ENCODE results near the gene TMEM89.

Gene TMEM89

GRCh38 chr3:48585411-48585810 lies 36.2 kb downstream of the TMEM89 start:
- CTCF ChIA-PET = no interaction called here

DNA sequence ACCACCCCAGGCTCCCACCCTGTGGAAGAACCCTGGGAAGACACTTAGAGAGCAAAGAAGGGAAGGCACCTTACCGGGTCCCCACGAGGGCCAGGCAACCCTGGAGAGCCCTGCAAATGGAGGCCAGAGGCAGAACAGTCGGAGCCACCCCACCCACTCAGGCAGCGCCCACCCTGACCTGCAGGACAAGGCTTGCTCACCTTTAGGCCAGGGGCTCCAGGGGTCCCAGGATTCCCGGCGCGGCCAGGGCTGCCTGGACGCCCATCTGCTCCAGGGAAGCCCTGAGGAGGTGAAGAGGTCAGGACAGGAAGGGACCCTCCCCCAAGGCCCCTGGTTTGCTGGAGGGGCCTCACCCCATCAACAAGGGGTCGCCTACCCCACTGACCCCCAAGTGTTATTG lies 36.7 kb downstream of the TMEM89 start:
- Histone ChIP-seq H3K9me3 (ENCODE audit: control insufficient read depth, insufficient read depth, low read depth, low read length) (no peaks in the 10 kb centered on the region), H3K4me3 (ENCODE audit: low read depth, low read length) (no peak overlapping the region), H3K36me3 (ENCODE audit: control insufficient read depth in 2 of 2, insufficient read depth in 1 of 2, low read length in 2 of 2) (peaks cover 0 to 3% of the 10 kb centered on the region in 2 experiments; a peak in 1 of 3 replicates), H3K27ac (ENCODE audit: extremely low read depth, low read depth, low read length) (no peak overlapping the region), H3K4me1 (ENCODE audit: control insufficient read depth, insufficient read depth, low read length) (no peaks in the 10 kb centered on the region)
- POLR2A ChIA-PET = no interaction called here
- CTCF ChIA-PET = no interaction called here
- no peak for TF ChIP-seq ZNF544 (tag by site-specific recombination; IDR thresholded peaks at IDR 0.05)
- no peak for TF ChIP-seq ATF2 (tag by site-specific recombination; IDR thresholded peaks at IDR 0.05; ENCODE audit: low read depth)
- no peak for TF ChIP-seq ZFP69B (tag by site-specific recombination; IDR thresholded peaks at IDR 0.05)
- TF ChIP-seq ZNF555 (tag by site-specific recombination; conservative IDR thresholded peaks at IDR 0.05) = no peak
- TF ChIP-seq KLF17 (tag by site-specific recombination; IDR thresholded peaks at IDR 0.05) = no peak
- TF ChIP-seq, protein P1, sequence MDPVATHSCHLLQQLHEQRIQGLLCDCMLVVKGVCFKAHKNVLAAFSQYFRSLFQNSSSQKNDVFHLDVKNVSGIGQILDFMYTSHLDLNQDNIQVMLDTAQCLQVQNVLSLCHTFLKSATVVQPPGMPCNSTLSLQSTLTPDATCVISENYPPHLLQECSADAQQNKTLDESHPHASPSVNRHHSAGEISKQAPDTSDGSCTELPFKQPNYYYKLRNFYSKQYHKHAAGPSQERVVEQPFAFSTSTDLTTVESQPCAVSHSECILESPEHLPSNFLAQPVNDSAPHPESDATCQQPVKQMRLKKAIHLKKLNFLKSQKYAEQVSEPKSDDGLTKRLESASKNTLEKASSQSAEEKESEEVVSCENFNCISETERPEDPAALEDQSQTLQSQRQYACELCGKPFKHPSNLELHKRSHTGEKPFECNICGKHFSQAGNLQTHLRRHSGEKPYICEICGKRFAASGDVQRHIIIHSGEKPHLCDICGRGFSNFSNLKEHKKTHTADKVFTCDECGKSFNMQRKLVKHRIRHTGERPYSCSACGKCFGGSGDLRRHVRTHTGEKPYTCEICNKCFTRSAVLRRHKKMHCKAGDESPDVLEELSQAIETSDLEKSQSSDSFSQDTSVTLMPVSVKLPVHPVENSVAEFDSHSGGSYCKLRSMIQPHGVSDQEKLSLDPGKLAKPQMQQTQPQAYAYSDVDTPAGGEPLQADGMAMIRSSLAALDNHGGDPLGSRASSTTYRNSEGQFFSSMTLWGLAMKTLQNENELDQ (tag by site-specific recombination; IDR thresholded peaks at IDR 0.05; ENCODE audit: low read depth) = no peak
- no peak for TF ChIP-seq SETDB1 (IDR thresholded peaks at IDR 0.05; ENCODE audit: insufficient read length, low read length)
- no peak for TF ChIP-seq ZFP41 (tag by site-specific recombination; IDR thresholded peaks at IDR 0.05; ENCODE audit: borderline replicate concordance)
- TF ChIP-seq ZNF837 (tag by site-specific recombination; IDR thresholded peaks at IDR 0.05) = no peak
- TF ChIP-seq ZNF202 (tag by site-specific recombination; IDR thresholded peaks at IDR 0.05; ENCODE audit: borderline replicate concordance) = no peak

More at GRCh38 chr3:48585411-48585810, 36.2 kb downstream of the TMEM89 start:
- no peak overlapping the region for H3K4me3 ChIP-seq (ENCODE audit: low read depth, low read length)
- H3K36me3 ChIP-seq (ENCODE audit: control insufficient read depth in 2 of 2, insufficient read depth in 1 of 2, low read length in 2 of 2) = peaks cover 0 to 3% of the 10 kb centered on the region in 2 experiments; a peak in 1 of 3 replicates
- no peaks in the 10 kb centered on the region for H3K9me3 ChIP-seq (ENCODE audit: control insufficient read depth, insufficient read depth, low read depth, low read length)
- TF ChIP-seq, protein P2, sequence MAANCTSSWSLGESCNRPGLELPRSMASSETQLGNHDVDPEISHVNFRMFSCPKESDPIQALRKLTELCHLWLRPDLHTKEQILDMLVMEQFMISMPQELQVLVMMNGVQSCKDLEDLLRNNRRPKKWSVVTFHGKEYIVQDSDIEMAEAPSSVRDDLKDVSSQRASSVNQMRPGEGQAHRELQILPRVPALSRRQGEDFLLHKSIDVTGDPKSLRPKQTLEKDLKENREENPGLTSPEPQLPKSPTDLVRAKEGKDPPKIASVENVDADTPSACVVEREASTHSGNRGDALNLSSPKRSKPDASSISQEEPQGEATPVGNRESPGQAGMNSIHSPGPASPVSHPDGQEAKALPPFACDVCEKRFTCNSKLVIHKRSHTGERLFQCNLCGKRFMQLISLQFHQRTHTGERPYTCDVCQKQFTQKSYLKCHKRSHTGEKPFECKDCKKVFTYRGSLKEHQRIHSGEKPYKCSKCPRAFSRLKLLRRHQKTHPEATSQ (tag by site-specific recombination; IDR thresholded peaks at IDR 0.05) = no peak
- no peaks in the 10 kb centered on the region for H3K4me1 ChIP-seq (ENCODE audit: control insufficient read depth, insufficient read depth, low read length)
- H3K27ac ChIP-seq (ENCODE audit: extremely low read depth, low read depth, low read length) = no peak overlapping the region
- POLR2A ChIA-PET = no interaction called here

GRCh38 chr3:48581621-48582481 lies 39.7 kb downstream of the TMEM89 start:
- ChIA-PET POLR2A (no interaction called here), CTCF (interaction anchor here (0.8 kb wide), 1 partner anchor 54 kb away, joined by 4 read pairs; the partner anchor contains the start of gene SLC26A6)
- no peak overlapping the region for H3K4me3 ChIP-seq (ENCODE audit: low read depth, low read length)
- H3K27ac ChIP-seq (ENCODE audit: extremely low read depth, low read depth, low read length) = no peak overlapping the region
- H3K36me3 ChIP-seq (ENCODE audit: control insufficient read depth in 2 of 2, insufficient read depth in 1 of 2, low read length in 2 of 2) = peaks cover 0 to 13% of the 10 kb centered on the region in 2 experiments; a peak in 1 of 3 replicates
- H3K9me3 ChIP-seq (ENCODE audit: control insufficient read depth, insufficient read depth, low read depth, low read length) = no peaks in the 10 kb centered on the region
- H3K4me1 ChIP-seq (ENCODE audit: control insufficient read depth, insufficient read depth, low read length) = no peaks in the 10 kb centered on the region
- TF ChIP-seq, protein P3, sequence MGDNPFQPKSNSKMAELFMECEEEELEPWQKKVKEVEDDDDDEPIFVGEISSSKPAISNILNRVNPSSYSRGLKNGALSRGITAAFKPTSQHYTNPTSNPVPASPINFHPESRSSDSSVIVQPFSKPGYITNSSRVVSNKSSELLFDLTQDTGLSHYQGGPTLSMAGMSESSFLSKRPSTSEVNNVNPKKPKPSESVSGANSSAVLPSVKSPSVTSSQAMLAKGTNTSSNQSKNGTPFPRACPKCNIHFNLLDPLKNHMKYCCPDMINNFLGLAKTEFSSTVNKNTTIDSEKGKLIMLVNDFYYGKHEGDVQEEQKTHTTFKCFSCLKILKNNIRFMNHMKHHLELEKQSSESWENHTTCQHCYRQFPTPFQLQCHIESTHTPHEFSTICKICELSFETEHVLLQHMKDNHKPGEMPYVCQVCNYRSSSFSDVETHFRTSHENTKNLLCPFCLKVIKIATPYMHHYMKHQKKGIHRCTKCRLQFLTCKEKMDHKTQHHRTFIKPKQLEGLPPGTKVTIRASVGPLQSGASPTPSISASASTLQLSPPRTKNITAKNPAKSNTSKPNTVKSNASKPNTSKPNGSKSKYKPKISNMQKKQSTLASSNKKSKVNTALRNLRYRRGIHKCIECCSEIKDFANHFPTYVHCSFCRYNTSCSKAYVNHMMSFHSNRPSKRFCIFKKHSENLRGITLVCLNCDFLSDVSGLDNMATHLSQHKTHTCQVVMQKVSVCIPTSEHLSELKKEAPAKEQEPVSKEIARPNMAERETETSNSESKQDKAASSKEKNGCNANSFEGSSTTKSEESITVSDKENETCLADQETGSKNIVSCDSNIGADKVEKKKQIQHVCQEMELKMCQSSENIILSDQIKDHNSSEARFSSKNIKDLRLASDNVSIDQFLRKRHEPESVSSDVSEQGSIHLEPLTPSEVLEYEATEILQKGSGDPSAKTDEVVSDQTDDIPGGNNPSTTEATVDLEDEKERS (tag by site-specific recombination; IDR thresholded peaks at IDR 0.05) = no peak
- TF ChIP-seq OSR2 (tag by site-specific recombination; IDR thresholded peaks at IDR 0.05) (no peak), ZNF473 (tag by site-specific recombination; IDR thresholded peaks at IDR 0.05) (no peak), PRDM6 (tag by site-specific recombination; IDR thresholded peaks at IDR 0.05) (no peak), ZNF202 (tag by site-specific recombination; IDR thresholded peaks at IDR 0.05; ENCODE audit: borderline replicate concordance) (no peak)
- TF ChIP-seq, protein P4, sequence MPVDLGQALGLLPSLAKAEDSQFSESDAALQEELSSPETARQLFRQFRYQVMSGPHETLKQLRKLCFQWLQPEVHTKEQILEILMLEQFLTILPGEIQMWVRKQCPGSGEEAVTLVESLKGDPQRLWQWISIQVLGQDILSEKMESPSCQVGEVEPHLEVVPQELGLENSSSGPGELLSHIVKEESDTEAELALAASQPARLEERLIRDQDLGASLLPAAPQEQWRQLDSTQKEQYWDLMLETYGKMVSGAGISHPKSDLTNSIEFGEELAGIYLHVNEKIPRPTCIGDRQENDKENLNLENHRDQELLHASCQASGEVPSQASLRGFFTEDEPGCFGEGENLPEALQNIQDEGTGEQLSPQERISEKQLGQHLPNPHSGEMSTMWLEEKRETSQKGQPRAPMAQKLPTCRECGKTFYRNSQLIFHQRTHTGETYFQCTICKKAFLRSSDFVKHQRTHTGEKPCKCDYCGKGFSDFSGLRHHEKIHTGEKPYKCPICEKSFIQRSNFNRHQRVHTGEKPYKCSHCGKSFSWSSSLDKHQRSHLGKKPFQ (tag by site-specific recombination; IDR thresholded peaks at IDR 0.05) = no peak

Measured in HEK293 (cell line).